Testis (tissue), 2 donors: ENCODE measurements around the gene CDH23.

Source experiments
- CTCF ChIP-seq, 3 experiments: fragments of 450-650 bp in 2 of 3; fragments of 200-600 bp in 1 of 3; sonication (generic) in 1 of 3; IDR thresholded peaks; one replicate each; pipeline ENCODE4 v1.5.1; 2016 to 2019; ENCODE audit warnings: antibody characterized with exemption in 3 of 3, mild to moderate bottlenecking in 2 of 3, moderate library complexity in 1 of 3
- POLR2A ChIP-seq: fragments of 450-650 bp; IDR thresholded peaks from one replicate; pipeline ENCODE4 v1.6.1; 2017; ENCODE audit warnings: antibody characterized with exemption, mild to moderate bottlenecking, moderate library complexity

GRCh38 chr10:71371750-71372166 is 25.0 kb upstream of the CDH23 start:
- TF ChIP-seq CTCF (IDR thresholded peaks at IDR 0.05) (no peak), POLR2A (no peak)
